B cell (primary cell): ENCODE results near the gene MAGIX.

Experiments used
- EZH2 ChIP-seq: IDR thresholded peaks from 2 replicates; pipeline ENCODE4 v1.6.1; 2012; ENCODE audit warnings: borderline replicate concordance, low read depth, mild to moderate bottlenecking, moderate library complexity, low read length; ENCODE audit not compliant: insufficient read depth, poor library complexity, severe bottlenecking
- TF ChIP-seq, protein P1 (sequence below): fragments of 200-600 bp; IDR thresholded peaks from one replicate; pipeline ENCODE4 v1.8.0; 2022; ENCODE audit warnings: antibody characterized with exemption, mild to moderate bottlenecking

GRCh38 chrX:49190821-49191573 lies 28.4 kb downstream of the MAGIX start:
- TF ChIP-seq, protein P1, sequence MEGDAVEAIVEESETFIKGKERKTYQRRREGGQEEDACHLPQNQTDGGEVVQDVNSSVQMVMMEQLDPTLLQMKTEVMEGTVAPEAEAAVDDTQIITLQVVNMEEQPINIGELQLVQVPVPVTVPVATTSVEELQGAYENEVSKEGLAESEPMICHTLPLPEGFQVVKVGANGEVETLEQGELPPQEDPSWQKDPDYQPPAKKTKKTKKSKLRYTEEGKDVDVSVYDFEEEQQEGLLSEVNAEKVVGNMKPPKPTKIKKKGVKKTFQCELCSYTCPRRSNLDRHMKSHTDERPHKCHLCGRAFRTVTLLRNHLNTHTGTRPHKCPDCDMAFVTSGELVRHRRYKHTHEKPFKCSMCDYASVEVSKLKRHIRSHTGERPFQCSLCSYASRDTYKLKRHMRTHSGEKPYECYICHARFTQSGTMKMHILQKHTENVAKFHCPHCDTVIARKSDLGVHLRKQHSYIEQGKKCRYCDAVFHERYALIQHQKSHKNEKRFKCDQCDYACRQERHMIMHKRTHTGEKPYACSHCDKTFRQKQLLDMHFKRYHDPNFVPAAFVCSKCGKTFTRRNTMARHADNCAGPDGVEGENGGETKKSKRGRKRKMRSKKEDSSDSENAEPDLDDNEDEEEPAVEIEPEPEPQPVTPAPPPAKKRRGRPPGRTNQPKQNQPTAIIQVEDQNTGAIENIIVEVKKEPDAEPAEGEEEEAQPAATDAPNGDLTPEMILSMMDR, result no peak
- TF ChIP-seq EZH2, result no peak
